ENCODE results near the gene SLC1A4. TPM values are rescaled to one million over a fixed set of nuclear protein-coding genes. Genes with fewer than 3 reads are reported as not detected.

Gene SLC1A4
- total RNA-seq, 4 donors from 2014 or later = 7.2 to 14.4 (median 12.2) TPM

- H3K27ac ChIP-seq = no peak overlapping the region
- 66 to 72% methylated on average over 14 of the region's 14 CpGs for WGBS, 2 donors
- H3K9me3 ChIP-seq = peaks cover 0 to 1% (median 0%) of the 10 kb centered on the region in 4 donors
- H3K4me1 ChIP-seq = peaks cover 0 to 17% (median 5%) of the 10 kb centered on the region in 4 donors
- TF ChIP-seq EP300 (IDR thresholded peaks at IDR 0.05) = no peak
- TF ChIP-seq CTCF (IDR thresholded peaks at IDR 0.05) = no peak
- no peak for TF ChIP-seq POLR2A (IDR thresholded peaks at IDR 0.05)
- no peak overlapping the region for H3K4me3 ChIP-seq
- DNase-seq (ENCODE audit: low spot score in 2 of 2) = no peak
- no peaks in the 10 kb centered on the region for H3K36me3 ChIP-seq
- no peaks in the 10 kb centered on the region for H3K27me3 ChIP-seq
Measured at GRCh38 chr2:64950226-64951160, 38.7 kb upstream of the SLC1A4 start.

- Histone ChIP-seq H3K27me3 (no peaks in the 10 kb centered on the region), H3K36me3 (no peaks in the 10 kb centered on the region), H3K27ac (no peak overlapping the region), H3K9me3 (peaks cover 0 to 5% (median 0%) of the 10 kb centered on the region in 4 donors), H3K4me3 (no peak overlapping the region), H3K4me1 (peaks cover 0 to 12% (median 1%) of the 10 kb centered on the region in 4 donors)
- no peak for TF ChIP-seq CTCF (IDR thresholded peaks at IDR 0.05)
- TF ChIP-seq POLR2A (IDR thresholded peaks at IDR 0.05) = no peak
- no peak for TF ChIP-seq EP300 (IDR thresholded peaks at IDR 0.05)
- DNase-seq (ENCODE audit: low spot score in 2 of 2) = no peak
- 52 to 66% methylated on average over 5 of the region's 5 CpGs for WGBS, 2 donors
Measured at GRCh38 chr2:64951306-64951953, 37.8 kb upstream of the SLC1A4 start.

- H3K27ac ChIP-seq = no peak overlapping the region
- H3K27me3 ChIP-seq = no peaks in the 10 kb centered on the region
- 55 to 58% methylated on average over 6 of the region's 6 CpGs for WGBS, 2 donors
- peaks cover 0 to 5% (median 0%) of the 10 kb centered on the region in 4 donors for H3K9me3 ChIP-seq
- no peak for DNase-seq (ENCODE audit: low spot score in 2 of 2)
- H3K36me3 ChIP-seq = no peaks in the 10 kb centered on the region
- H3K4me1 ChIP-seq = peaks cover 0 to 10% (median 0%) of the 10 kb centered on the region in 4 donors
- TF ChIP-seq CTCF (IDR thresholded peaks at IDR 0.05) (no peak), EP300 (IDR thresholded peaks at IDR 0.05) (no peak), POLR2A (IDR thresholded peaks at IDR 0.05) (no peak)
- no peak overlapping the region for H3K4me3 ChIP-seq
Measured at GRCh38 chr2:64952096-64952495, 37.1 kb upstream of the SLC1A4 start.

GRCh38 chr2:64952511-64953482 is 36.4 kb upstream of the SLC1A4 start:
- Histone ChIP-seq H3K4me1 (peaks cover 0 to 3% (median 0%) of the 10 kb centered on the region in 4 donors), H3K27me3 (no peaks in the 10 kb centered on the region), H3K4me3 (no peak overlapping the region), H3K27ac (no peak overlapping the region), H3K9me3 (peaks cover 0 to 5% (median 0%) of the 10 kb centered on the region in 4 donors), H3K36me3 (no peaks in the 10 kb centered on the region)
- WGBS, 2 donors = 74 to 82% methylated on average over 15 of the region's 15 CpGs
- TF ChIP-seq POLR2A (IDR thresholded peaks at IDR 0.05) (no peak), CTCF (IDR thresholded peaks at IDR 0.05) (no peak), EP300 (IDR thresholded peaks at IDR 0.05) (no peak)
- no peak for DNase-seq (ENCODE audit: low spot score in 2 of 2)

All from tibial nerve (tissue), 4 donors.